Memory B cell (primary cell): ENCODE data around the gene PTPN4.

Experiments used
- ATAC-seq: fragments of 150-1000 bp; cut with Tn5 transposase; 2 replicates; pipeline ENCODE4 v1.10.0; 2021; ENCODE audit warnings: low read depth, mild to moderate bottlenecking, moderate library complexity
- DNase-seq, 2 donors: peaks; one replicate each; pipeline ENCODE4 v3.0.0; 2022; ENCODE audit warnings: low spot score in 2 of 2
- H3K27ac Mint-ChIP-seq: one replicate; pipeline ENCODE4 v1.8.0; 2022; ENCODE audit warnings: mild to moderate bottlenecking, moderate library complexity, mixed read lengths
- H3K27me3 Mint-ChIP-seq: one replicate; pipeline ENCODE4 v1.8.0; 2022; ENCODE audit warnings: mixed read lengths
- H3K36me3 Mint-ChIP-seq: one replicate; pipeline ENCODE4 v1.8.0; 2022; ENCODE audit warnings: mild to moderate bottlenecking, mixed read lengths
- H3K4me1 Mint-ChIP-seq: one replicate; pipeline ENCODE4 v1.8.0; 2022; ENCODE audit warnings: mixed read lengths
- H3K4me3 Mint-ChIP-seq: one replicate; pipeline ENCODE4 v1.8.0; 2022; ENCODE audit warnings: mild to moderate bottlenecking, moderate library complexity, mixed read lengths
- H3K9me3 Mint-ChIP-seq: one replicate; pipeline ENCODE4 v1.8.0; 2022; ENCODE audit warnings: mixed read lengths

PTPN4 gene

DNA sequence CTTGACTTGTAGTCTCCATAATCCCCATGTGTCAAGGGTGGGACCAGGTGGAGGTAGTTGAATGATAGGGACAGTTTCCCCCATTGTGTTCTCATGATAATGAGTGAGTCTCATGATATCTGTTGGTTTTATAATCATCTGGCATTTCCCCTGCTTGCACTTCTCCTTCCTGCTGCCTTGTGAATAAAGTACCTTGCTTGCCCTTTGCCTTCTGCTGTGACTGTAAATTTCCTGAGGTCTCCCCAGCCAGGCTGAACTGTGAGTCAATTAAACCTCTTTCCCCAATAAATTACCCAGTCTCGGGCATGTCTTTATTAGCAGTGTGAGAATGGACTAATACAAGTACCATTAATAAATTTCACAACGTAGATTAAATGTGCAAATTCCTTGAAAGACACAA, 150.8 kb downstream of the PTPN4 start:
- H3K4me3 Mint-ChIP-seq = no peak overlapping the region
- no peak overlapping the region for H3K27ac Mint-ChIP-seq
- H3K36me3 Mint-ChIP-seq = peaks cover 36% of the 10 kb centered on the region
- H3K4me1 Mint-ChIP-seq = no peaks in the 10 kb centered on the region
- ATAC-seq = no peak
- no peak for DNase-seq
- H3K9me3 Mint-ChIP-seq = peaks cover 3% of the 10 kb centered on the region
- H3K27me3 Mint-ChIP-seq = no peaks in the 10 kb centered on the region

DNA sequence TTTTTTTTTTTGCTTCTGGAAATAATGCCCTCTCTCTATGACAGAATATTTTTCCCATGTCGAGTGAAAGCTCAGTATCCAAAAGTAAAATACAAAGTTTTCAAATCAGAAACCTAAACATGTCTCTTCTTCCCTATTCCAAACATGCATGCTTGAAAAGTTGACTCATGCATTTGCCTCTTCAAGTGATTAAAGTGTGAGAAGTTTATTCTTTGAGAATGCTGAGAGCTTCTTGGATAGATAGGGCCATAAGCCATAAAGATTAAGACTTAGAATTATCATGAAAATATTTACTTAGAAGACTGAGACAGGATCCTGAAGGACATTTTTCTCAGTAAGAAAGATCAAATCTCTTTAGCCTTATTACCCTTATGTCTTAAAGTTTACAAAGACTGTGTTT, 154.5 kb downstream of the PTPN4 start:
- no peak for ATAC-seq
- peaks cover 3% of the 10 kb centered on the region for H3K9me3 Mint-ChIP-seq

GRCh38 chr2:119921825-119922224, 162.1 kb downstream of the PTPN4 start:
- DNase-seq (no peak), ATAC-seq (no peak)
- H3K4me3 Mint-ChIP-seq = no peak overlapping the region
- no peaks in the 10 kb centered on the region for H3K27me3 Mint-ChIP-seq
- no peaks in the 10 kb centered on the region for H3K9me3 Mint-ChIP-seq
- H3K4me1 Mint-ChIP-seq = no peaks in the 10 kb centered on the region
- H3K27ac Mint-ChIP-seq = no peak overlapping the region
- peaks cover 3% of the 10 kb centered on the region for H3K36me3 Mint-ChIP-seq

More for the DNA sequence above, 154.5 kb downstream of the PTPN4 start:
- Mint-ChIP-seq H3K27ac (no peak overlapping the region), H3K27me3 (no peaks in the 10 kb centered on the region), H3K4me1 (no peaks in the 10 kb centered on the region), H3K4me3 (no peak overlapping the region), H3K36me3 (peaks cover 22% of the 10 kb centered on the region)
- DNase-seq = no peak

GRCh38 chr2:119922699-119923098, 163.0 kb downstream of the PTPN4 start:
- H3K27ac Mint-ChIP-seq = no peak overlapping the region
- H3K36me3 Mint-ChIP-seq = peaks cover 2% of the 10 kb centered on the region
- H3K9me3 Mint-ChIP-seq = no peaks in the 10 kb centered on the region
- H3K4me3 Mint-ChIP-seq = no peak overlapping the region
- H3K4me1 Mint-ChIP-seq = no peaks in the 10 kb centered on the region
- ATAC-seq (no peak), DNase-seq (no peak)
- H3K27me3 Mint-ChIP-seq = no peaks in the 10 kb centered on the region

DNA sequence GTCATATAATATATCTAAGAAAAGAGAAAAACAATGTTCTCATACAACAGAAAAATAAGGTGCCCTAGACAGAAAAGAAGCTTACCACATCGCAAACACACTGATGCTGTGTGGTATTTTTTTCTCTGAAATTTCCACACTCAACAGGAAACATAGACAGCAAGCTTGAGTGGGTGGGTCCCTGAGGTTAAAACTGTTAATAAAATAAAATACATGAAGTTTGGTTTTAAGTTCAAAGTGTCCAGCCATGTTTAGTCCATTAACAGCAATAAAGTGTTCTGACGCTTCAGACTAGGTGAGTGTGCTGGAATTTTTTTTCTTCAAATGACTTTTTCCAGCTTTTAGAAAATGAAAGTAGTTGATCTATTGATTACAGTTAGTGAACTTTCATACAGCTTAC, 169.8 kb downstream of the PTPN4 start:
- Mint-ChIP-seq H3K36me3 (peaks cover 7% of the 10 kb centered on the region), H3K4me3 (no peak overlapping the region), H3K27me3 (no peaks in the 10 kb centered on the region), H3K4me1 (no peaks in the 10 kb centered on the region), H3K9me3 (no peaks in the 10 kb centered on the region), H3K27ac (no peak overlapping the region)
- DNase-seq (no peak), ATAC-seq (no peak)

- Mint-ChIP-seq H3K4me3 (no peak overlapping the region), H3K27me3 (no peaks in the 10 kb centered on the region), H3K9me3 (no peaks in the 10 kb centered on the region), H3K36me3 (peaks cover 21% of the 10 kb centered on the region), H3K27ac (no peak overlapping the region), H3K4me1 (no peaks in the 10 kb centered on the region)
- ATAC-seq (no peak), DNase-seq (no peak)
Observed at GRCh38 chr2:119932809-119933208, 173.1 kb downstream of the PTPN4 start.

GRCh38 chr2:119934319-119934718, 174.6 kb downstream of the PTPN4 start:
- Mint-ChIP-seq H3K27me3 (no peaks in the 10 kb centered on the region), H3K4me3 (no peak overlapping the region), H3K27ac (no peak overlapping the region), H3K36me3 (peaks cover 22% of the 10 kb centered on the region), H3K9me3 (no peaks in the 10 kb centered on the region), H3K4me1 (no peaks in the 10 kb centered on the region)
- no peak for ATAC-seq
- DNase-seq = no peak

DNA sequence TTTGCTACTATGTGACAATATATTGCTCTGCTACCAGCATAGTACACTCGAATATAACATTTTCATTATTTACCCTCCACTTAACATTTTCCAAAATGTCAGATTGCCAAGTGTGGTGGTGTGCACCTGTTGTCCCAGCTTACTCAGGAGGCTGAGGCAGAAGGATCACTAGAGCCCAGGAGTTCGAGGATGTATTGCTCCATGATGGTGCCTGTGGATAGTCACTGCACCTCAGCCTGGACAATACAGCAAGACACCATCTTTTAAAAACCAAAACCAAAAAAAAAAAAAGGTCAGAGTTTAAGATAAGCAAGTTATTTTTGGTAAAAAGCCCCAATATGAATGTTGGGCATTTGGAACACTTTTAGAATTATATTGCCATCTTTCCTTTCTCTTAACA, 178.0 kb downstream of the PTPN4 start:
- ATAC-seq (no peak), DNase-seq (no peak)
- H3K4me3 Mint-ChIP-seq = no peak overlapping the region
- H3K36me3 Mint-ChIP-seq = peaks cover 19% of the 10 kb centered on the region
- H3K27me3 Mint-ChIP-seq = no peaks in the 10 kb centered on the region
- no peak overlapping the region for H3K27ac Mint-ChIP-seq
- H3K9me3 Mint-ChIP-seq = no peaks in the 10 kb centered on the region
- H3K4me1 Mint-ChIP-seq = peaks cover 7% of the 10 kb centered on the region

GRCh38 chr2:119939915-119940314, 180.2 kb downstream of the PTPN4 start:
- peaks cover 19% of the 10 kb centered on the region for H3K36me3 Mint-ChIP-seq
- H3K4me3 Mint-ChIP-seq = no peak overlapping the region
- H3K27ac Mint-ChIP-seq = no peak overlapping the region
- H3K4me1 Mint-ChIP-seq = peaks cover 7% of the 10 kb centered on the region
- H3K9me3 Mint-ChIP-seq = no peaks in the 10 kb centered on the region
- H3K27me3 Mint-ChIP-seq = no peaks in the 10 kb centered on the region
- DNase-seq = no peak
- no peak for ATAC-seq

DNA sequence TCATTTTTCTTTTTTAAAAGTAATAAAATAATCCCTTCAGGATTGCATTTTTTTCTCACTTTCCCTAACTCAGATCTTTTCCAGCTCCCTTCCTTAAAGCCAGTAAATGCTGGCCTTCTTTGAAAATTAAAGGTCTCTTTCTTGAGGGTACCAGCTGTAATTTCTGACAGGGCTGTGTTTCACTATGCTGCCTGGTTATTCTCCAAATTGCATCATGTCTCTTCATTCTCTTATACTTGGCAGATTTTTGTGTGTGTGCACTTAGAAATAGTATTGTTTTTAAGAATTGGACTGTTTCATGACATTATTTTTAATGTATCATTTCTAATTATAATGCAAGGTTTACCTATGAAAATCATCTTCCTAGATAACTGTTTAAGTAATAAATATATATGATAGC, 181.1 kb downstream of the PTPN4 start:
- no peak overlapping the region for H3K4me3 Mint-ChIP-seq
- peaks cover 7% of the 10 kb centered on the region for H3K4me1 Mint-ChIP-seq
- ATAC-seq (no peak), DNase-seq (no peak)
- peaks cover 16% of the 10 kb centered on the region for H3K36me3 Mint-ChIP-seq
- no peaks in the 10 kb centered on the region for H3K9me3 Mint-ChIP-seq
- H3K27ac Mint-ChIP-seq = no peak overlapping the region
- no peaks in the 10 kb centered on the region for H3K27me3 Mint-ChIP-seq

DNA sequence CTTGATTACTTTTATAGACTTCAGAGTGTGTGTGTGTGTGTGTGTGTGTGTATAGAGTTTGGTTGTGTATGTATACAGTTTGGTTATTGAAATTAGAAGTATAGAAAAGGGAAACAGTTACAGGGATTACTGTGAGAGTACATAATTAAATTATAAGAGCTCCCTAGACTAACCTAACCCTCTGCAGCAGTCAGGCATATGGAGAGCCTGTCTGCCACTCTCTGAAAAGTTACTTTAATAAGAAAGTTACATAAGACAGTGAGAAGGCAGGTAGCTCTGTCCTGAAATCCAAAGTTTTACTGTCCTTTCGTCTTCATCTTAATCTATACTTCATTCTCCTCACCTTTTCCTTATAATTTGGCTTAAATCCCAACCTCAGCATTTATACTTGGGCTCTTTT, 181.7 kb downstream of the PTPN4 start:
- Mint-ChIP-seq H3K4me3 (no peak overlapping the region), H3K4me1 (peaks cover 7% of the 10 kb centered on the region), H3K36me3 (peaks cover 15% of the 10 kb centered on the region), H3K27me3 (no peaks in the 10 kb centered on the region), H3K27ac (no peak overlapping the region), H3K9me3 (no peaks in the 10 kb centered on the region)
- ATAC-seq = no peak
- DNase-seq = no peak

GRCh38 chr2:119941981-119942513, 182.3 kb downstream of the PTPN4 start:
- Mint-ChIP-seq H3K4me3 (no peak overlapping the region), H3K36me3 (peaks cover 12% of the 10 kb centered on the region), H3K4me1 (peaks cover 7% of the 10 kb centered on the region), H3K27ac (no peak overlapping the region), H3K27me3 (no peaks in the 10 kb centered on the region), H3K9me3 (no peaks in the 10 kb centered on the region)
- no peak for ATAC-seq
- DNase-seq = no peak

- Mint-ChIP-seq H3K4me3 (no peak overlapping the region), H3K27ac (no peak overlapping the region), H3K27me3 (no peaks in the 10 kb centered on the region), H3K9me3 (no peaks in the 10 kb centered on the region), H3K4me1 (peaks cover 7% of the 10 kb centered on the region), H3K36me3 (peaks cover 11% of the 10 kb centered on the region)
- DNase-seq = no peak
- ATAC-seq = no peak
Observed at GRCh38 chr2:119943058-119943457, 183.3 kb downstream of the PTPN4 start.

DNA sequence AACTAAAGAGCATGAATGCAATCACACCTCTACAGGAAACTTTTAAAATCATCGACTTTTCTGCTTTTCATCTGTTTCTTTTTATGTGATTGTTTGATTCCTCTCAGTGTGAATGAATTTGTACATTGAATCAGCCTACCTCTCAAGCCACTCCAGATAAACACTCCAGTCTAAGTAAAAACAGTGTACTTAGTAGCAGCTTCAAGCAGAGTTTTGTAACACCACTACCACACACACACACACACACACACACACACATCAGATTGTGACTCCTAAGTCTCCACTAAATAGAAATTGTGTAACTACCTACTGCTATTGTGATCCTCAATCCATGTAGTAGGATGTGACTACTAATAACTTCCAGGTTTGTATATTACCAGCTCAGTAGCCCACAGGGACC, 187.8 kb downstream of the PTPN4 start:
- ATAC-seq = no peak
- peaks cover 24% of the 10 kb centered on the region for H3K36me3 Mint-ChIP-seq
- no peak overlapping the region for H3K4me3 Mint-ChIP-seq
- peaks cover 2% of the 10 kb centered on the region for H3K4me1 Mint-ChIP-seq
- H3K9me3 Mint-ChIP-seq = no peaks in the 10 kb centered on the region
- no peak for DNase-seq
- no peaks in the 10 kb centered on the region for H3K27me3 Mint-ChIP-seq
- H3K27ac Mint-ChIP-seq = no peak overlapping the region

GRCh38 chr2:119950966-119951365, 191.2 kb downstream of the PTPN4 start:
- Mint-ChIP-seq H3K27me3 (no peaks in the 10 kb centered on the region), H3K4me3 (no peak overlapping the region), H3K36me3 (peaks cover 39% of the 10 kb centered on the region), H3K9me3 (no peaks in the 10 kb centered on the region), H3K27ac (no peak overlapping the region), H3K4me1 (no peaks in the 10 kb centered on the region)
- ATAC-seq (no peak), DNase-seq (no peak)
